PC-9 (cell line): Measurements from ENCODE around the gene PITPNM3. TPM values are rescaled to one million over a fixed set of nuclear protein-coding genes. Genes with fewer than 3 reads are reported as not detected.

Experiments
- BruUV-seq: library from RNA; stranded (reverse); fragments of 400-500 nt; replicated peaks from 2 replicates; lab custom pipeline; 2021; lab: Mats Ljungman, UMichigan
- CTCF ChIA-PET: fragments of 300-600 bp; sonication (Branson Sonifier 250); formaldehyde crosslinking; loops from one replicate; lab custom pipeline; 2022; ENCODE audit warnings: antibody characterized with exemption; lab: Charles Lee
- POLR2A ChIA-PET: fragments of 300-600 bp; sonication (Branson Sonifier 250); formaldehyde crosslinking; loops from one replicate; lab custom pipeline; 2022; ENCODE audit warnings: antibody characterized with exemption; ENCODE audit not compliant: unreplicated experiment; lab: Charles Lee
- DNase-seq, 2 experiments: peaks; one replicate each; pipeline versions ENCODE4 v3.0.0 to v3.0.0-alpha.2; 2015 to 2022; ENCODE audit warnings: mixed read lengths in 1 of 2
- H2AFZ ChIP-seq: fragments of 200-600 bp; sonication (generic); 2 replicates; pipeline ENCODE4 v1.8.1; 2017; ENCODE audit warnings: antibody characterized with exemption
- H3F3A ChIP-seq: fragments of 200-600 bp; sonication (generic); 2 replicates; pipeline ENCODE4 v1.8.1; 2017; ENCODE audit warnings: antibody characterized with exemption, mild to moderate bottlenecking, low read depth; ENCODE audit not compliant: insufficient read depth
- H3K27ac ChIP-seq: fragments of 200-600 bp; sonication (generic); 2 replicates; pipeline ENCODE4 v1.6.1; 2016; ENCODE audit warnings: mixed run types
- H3K27me3 ChIP-seq: fragments of 200-600 bp; sonication (generic); 2 replicates; pipeline ENCODE4 v1.6.1; 2016; ENCODE audit warnings: low read depth, mixed run types; ENCODE audit not compliant: insufficient read depth
- H3K36me3 ChIP-seq: fragments of 200-600 bp; sonication (generic); 2 replicates; pipeline ENCODE4 v1.6.1; 2016; ENCODE audit warnings: low read depth, mixed run types
- H3K4me1 ChIP-seq: fragments of 200-600 bp; sonication (generic); replicated peaks from 2 replicates; pipeline ENCODE4 v1.6.1; 2016; ENCODE audit warnings: mixed run types; ENCODE audit not compliant: insufficient read depth
- H3K4me2 ChIP-seq: fragments of 200-600 bp; sonication (generic); 2 replicates; pipeline ENCODE4 v1.6.1; 2017; ENCODE audit warnings: mixed run types
- H3K4me3 ChIP-seq: fragments of 200-600 bp; sonication (generic); 2 replicates; pipeline ENCODE4 v1.6.1; 2016; ENCODE audit warnings: mixed run types
- H3K79me2 ChIP-seq: fragments of 200-600 bp; sonication (generic); 2 replicates; pipeline ENCODE4 v1.6.1; 2017; ENCODE audit warnings: low read depth, mixed run types
- H3K9me2 ChIP-seq: fragments of 200-600 bp; sonication (generic); 2 replicates; pipeline ENCODE4 v1.8.1; 2017; ENCODE audit warnings: mild to moderate bottlenecking; ENCODE audit not compliant: insufficient read depth
- H3K9me3 ChIP-seq: fragments of 200-600 bp; sonication (generic); 2 replicates; pipeline ENCODE4 v1.8.1; 2016; ENCODE audit warnings: low read depth; ENCODE audit not compliant: insufficient read depth
- H4K20me1 ChIP-seq: fragments of 200-600 bp; sonication (generic); 2 replicates; pipeline ENCODE4 v1.8.1; 2017; ENCODE audit not compliant: insufficient read depth
- EZH2 ChIP-seq: fragments of 200-600 bp; sonication (generic); IDR thresholded peaks from 2 replicates; pipeline ENCODE4 v1.8.0; 2017; ENCODE audit warnings: antibody characterized with exemption, low read depth
- intact Hi-C: fragments of 100-400 bp; cut with micrococcal nuclease; formaldehyde crosslinking; loops from one replicate; pipeline ENCODE4 v1.10.0; 2022; ENCODE audit not compliant: unreplicated experiment
- total RNA-seq: library from RNA; stranded (reverse); gene quantifications from 2 replicates; pipeline ENCODE4 v1.2.3, GENCODE V29; 2021
- TF ChIP-seq, protein P1 (sequence below): fragments of 200-600 bp; sonication (generic); conservative IDR thresholded peaks from 2 replicates; pipeline ENCODE4 v1.6.1; 2017; ENCODE audit warnings: mixed run types, antibody characterized with exemption, mild to moderate bottlenecking, moderate library complexity

The PITPNM3 gene
- total RNA-seq, 1 experiment from 2014 or later: 16.9 TPM

DNA sequence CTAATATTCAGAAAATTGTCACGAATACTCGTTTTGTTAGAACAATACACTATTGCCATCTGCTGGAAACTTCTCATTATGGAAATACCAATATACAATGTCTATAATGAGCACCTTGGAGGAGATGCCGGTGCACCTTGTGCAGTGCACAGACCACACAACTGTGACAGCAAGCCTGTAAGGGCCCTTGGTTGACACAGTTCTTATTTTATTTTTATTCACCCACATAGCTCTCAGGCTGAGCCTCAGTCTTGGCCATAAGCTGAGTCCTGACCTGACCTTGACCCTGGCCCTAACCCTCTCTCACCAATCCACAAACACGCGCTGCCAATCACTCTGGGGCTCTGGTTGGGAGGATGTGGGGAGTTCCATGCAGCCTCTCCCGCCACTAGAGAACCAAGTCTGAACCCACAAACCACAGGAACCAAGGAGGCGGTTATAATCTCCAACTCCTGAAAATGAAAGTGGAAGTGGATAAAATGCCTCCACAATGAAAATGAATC lies 129.0 kb downstream of the PITPNM3 start:
- Histone ChIP-seq H3K27ac (no peak overlapping the region), H4K20me1 (no peaks in the 10 kb centered on the region), H3K27me3 (peaks cover 92% of the 10 kb centered on the region), H3K9me2 (no peaks in the 10 kb centered on the region), H2AFZ (no peak overlapping the region), H3K9me3 (peaks cover 8% of the 10 kb centered on the region; the same call in 1 of the 2 replicates), H3K4me3 (no peak overlapping the region), H3K36me3 (no peaks in the 10 kb centered on the region), H3K4me2 (peak overlapping the region; percentile 41; the same call in 1 of the 2 replicates), H3K79me2 (no peaks in the 10 kb centered on the region), H3K4me1 (no peaks in the 10 kb centered on the region), H3F3A (no peaks in the 10 kb centered on the region)
- no peak for DNase-seq
- ChIA-PET CTCF (no interaction called here), POLR2A (no interaction called here)
- TF ChIP-seq EZH2: no peak
- TF ChIP-seq, protein P1, sequence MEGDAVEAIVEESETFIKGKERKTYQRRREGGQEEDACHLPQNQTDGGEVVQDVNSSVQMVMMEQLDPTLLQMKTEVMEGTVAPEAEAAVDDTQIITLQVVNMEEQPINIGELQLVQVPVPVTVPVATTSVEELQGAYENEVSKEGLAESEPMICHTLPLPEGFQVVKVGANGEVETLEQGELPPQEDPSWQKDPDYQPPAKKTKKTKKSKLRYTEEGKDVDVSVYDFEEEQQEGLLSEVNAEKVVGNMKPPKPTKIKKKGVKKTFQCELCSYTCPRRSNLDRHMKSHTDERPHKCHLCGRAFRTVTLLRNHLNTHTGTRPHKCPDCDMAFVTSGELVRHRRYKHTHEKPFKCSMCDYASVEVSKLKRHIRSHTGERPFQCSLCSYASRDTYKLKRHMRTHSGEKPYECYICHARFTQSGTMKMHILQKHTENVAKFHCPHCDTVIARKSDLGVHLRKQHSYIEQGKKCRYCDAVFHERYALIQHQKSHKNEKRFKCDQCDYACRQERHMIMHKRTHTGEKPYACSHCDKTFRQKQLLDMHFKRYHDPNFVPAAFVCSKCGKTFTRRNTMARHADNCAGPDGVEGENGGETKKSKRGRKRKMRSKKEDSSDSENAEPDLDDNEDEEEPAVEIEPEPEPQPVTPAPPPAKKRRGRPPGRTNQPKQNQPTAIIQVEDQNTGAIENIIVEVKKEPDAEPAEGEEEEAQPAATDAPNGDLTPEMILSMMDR: peak; percentile 42; the same call in 1 of the 2 replicates
- BruUV-seq: no TSS peak
- intact Hi-C loops: loop anchor here (10.0 kb wide), 1 partner anchor 1183 kb away; no protein-coding TSS in a partner anchor

DNA sequence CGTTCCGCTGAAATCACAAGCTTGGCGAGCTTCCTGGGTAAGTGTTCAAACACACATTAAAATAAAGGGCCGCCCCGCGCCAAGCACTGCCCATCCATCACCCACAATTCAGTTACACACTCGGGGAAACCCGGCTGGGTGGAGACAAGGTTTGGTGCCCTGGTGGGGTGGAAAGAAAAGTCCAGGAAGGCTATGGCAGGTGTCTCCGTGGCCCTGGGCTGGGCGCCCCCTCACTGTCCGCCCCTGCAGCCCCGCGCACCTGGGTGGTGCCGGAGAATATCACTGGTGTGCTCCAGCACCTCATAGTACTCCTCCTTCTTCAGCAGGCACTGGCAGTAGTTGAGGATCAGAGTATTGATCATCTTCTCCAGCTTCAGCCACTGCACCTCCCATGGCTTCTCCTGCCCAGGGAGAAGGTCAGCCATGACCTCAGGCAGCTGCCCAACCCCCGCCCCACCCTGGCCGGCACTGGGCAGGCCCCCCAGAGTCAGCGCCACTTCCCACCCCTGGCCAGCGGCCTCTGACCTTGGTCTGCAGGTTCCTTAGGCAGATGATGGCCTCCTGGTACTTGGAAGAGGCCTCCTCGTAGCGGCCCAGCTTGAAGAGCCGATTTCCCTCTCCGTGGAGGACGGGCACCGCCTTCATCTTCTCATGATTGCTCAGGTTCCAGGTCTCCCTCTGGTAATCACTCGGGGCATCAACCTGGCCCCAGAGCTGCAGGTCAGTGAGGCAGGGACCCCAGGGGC lies 129.8 kb downstream of the PITPNM3 start:
- ChIA-PET CTCF (no interaction called here), POLR2A (no interaction called here)
- Histone ChIP-seq H3K27ac (no peak overlapping the region), H3K4me3 (no peak overlapping the region), H3K79me2 (no peaks in the 10 kb centered on the region), H3F3A (no peaks in the 10 kb centered on the region), H3K27me3 (peaks cover 84% of the 10 kb centered on the region), H3K4me1 (no peaks in the 10 kb centered on the region), H3K9me2 (no peaks in the 10 kb centered on the region), H4K20me1 (no peaks in the 10 kb centered on the region), H2AFZ (no peak overlapping the region), H3K4me2 (no peak overlapping the region), H3K36me3 (no peaks in the 10 kb centered on the region), H3K9me3 (peaks cover 8% of the 10 kb centered on the region; the same call in 1 of the 2 replicates)
- BruUV-seq: no TSS peak
- intact Hi-C loops: loop anchor here (10.0 kb wide), 1 partner anchor 1182 kb away; no protein-coding TSS in a partner anchor
- TF ChIP-seq, protein P1: no peak
- TF ChIP-seq EZH2: no peak
- no peak for DNase-seq

DNA sequence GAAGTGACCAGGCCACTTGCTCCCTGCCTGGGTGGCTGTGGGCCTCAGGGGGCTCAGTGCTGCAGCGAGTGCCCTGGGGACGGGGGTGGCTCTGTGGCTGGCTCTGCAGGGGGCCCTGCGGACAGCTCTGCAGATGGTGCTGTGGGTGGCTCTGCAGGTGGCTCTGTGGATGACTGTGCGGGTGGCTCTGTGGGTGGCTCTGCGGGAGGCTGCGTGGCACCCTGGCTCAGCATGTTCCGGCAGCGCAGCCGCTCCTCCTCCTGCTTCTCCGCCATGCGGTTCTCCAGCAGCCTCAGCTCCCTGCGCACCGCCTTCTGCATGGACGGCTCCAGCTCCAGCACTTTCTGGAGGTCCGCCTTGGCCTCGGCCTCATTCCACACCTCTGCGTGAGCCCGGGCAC lies 130.9 kb downstream of the PITPNM3 start:
- Histone ChIP-seq H3K9me3 (peaks cover 1% of the 10 kb centered on the region; the same call in 1 of the 2 replicates), H3K4me2 (no peak overlapping the region), H3K27ac (no peak overlapping the region), H3K9me2 (no peaks in the 10 kb centered on the region), H3K27me3 (peaks cover 84% of the 10 kb centered on the region), H3K4me3 (no peak overlapping the region), H3F3A (no peaks in the 10 kb centered on the region), H2AFZ (no peak overlapping the region), H3K4me1 (no peaks in the 10 kb centered on the region), H3K79me2 (no peaks in the 10 kb centered on the region), H4K20me1 (no peaks in the 10 kb centered on the region), H3K36me3 (no peaks in the 10 kb centered on the region)
- DNase-seq: no peak
- POLR2A ChIA-PET: no interaction called here
- CTCF ChIA-PET: no interaction called here
- TF ChIP-seq, protein P1: no peak
- no TSS peak for BruUV-seq
- intact Hi-C loops: loop anchor here (10.0 kb wide), 1 partner anchor 1181 kb away; no protein-coding TSS in a partner anchor
